Smooth muscle cell (in vitro differentiated cells): ENCODE data around the gene TWIST2. TPM values are rescaled to one million over a fixed set of nuclear protein-coding genes. Genes with fewer than 3 reads are reported as not detected.

Source experiments
- DNase-seq: peaks from one replicate; lab custom pipeline; 2025; ENCODE audit not compliant: unreplicated experiment; lab: John Stamatoyannopoulos, UW
- H2AFZ ChIP-seq: fragments of 200-600 bp; sonication (generic); 2 replicates; pipeline ENCODE4 v1.6.0; 2016; ENCODE audit warnings: antibody characterized with exemption, low read depth, mild to moderate bottlenecking
- H3F3A ChIP-seq: fragments of 200-600 bp; sonication (generic); 2 replicates; pipeline ENCODE4 v1.6.0; 2017; ENCODE audit warnings: antibody characterized with exemption, low read depth
- H3K27ac ChIP-seq: fragments of 200-600 bp; sonication (generic); 2 replicates; pipeline ENCODE4 v1.5.1; 2016; ENCODE audit warnings: low read depth, mild to moderate bottlenecking
- H3K27me3 ChIP-seq: fragments of 200-600 bp; sonication (generic); 2 replicates; pipeline ENCODE4 v1.6.1; 2016; ENCODE audit warnings: low read depth, mild to moderate bottlenecking
- H3K36me3 ChIP-seq: fragments of 200-600 bp; sonication (generic); 2 replicates; pipeline ENCODE4 v1.5.1; 2016; ENCODE audit warnings: low read depth
- H3K4me1 ChIP-seq: fragments of 200-600 bp; sonication (generic); 2 replicates; pipeline ENCODE4 v1.5.1; 2016; ENCODE audit warnings: low read depth
- H3K4me2 ChIP-seq: fragments of 200-600 bp; sonication (generic); 2 replicates; pipeline ENCODE4 v1.6.0; 2016; ENCODE audit warnings: mild to moderate bottlenecking
- H3K4me3 ChIP-seq: fragments of 200-600 bp; sonication (generic); 2 replicates; pipeline ENCODE4 v1.5.1; 2016; ENCODE audit warnings: mild to moderate bottlenecking
- H3K79me2 ChIP-seq: fragments of 200-600 bp; sonication (generic); 2 replicates; pipeline ENCODE4 v1.6.0; 2016; ENCODE audit warnings: low read depth, mild to moderate bottlenecking
- H3K9ac ChIP-seq: fragments of 200-600 bp; sonication (generic); 2 replicates; pipeline ENCODE4 v1.6.0; 2016; ENCODE audit warnings: low read depth
- H3K9me3 ChIP-seq: fragments of 200-600 bp; sonication (generic); replicated peaks from 2 replicates; pipeline ENCODE4 v1.5.1; 2016; ENCODE audit warnings: low read depth
- H4K20me1 ChIP-seq: fragments of 200-600 bp; sonication (generic); 2 replicates; pipeline ENCODE4 v1.6.0; 2016; ENCODE audit warnings: low read depth
- WGBS: methylation state at CpG from one replicate; pipeline ENCODE4 v1.1.7; 2016; ENCODE audit warnings: low lambda C conversion rate; 5-methylcytosine and 5-hydroxymethylcytosine counted together
- polyA plus RNA-seq: library from polyadenylated mRNA; unstranded; fragments of >200 nt; fragmentation: Nextera tagmentation; extraction: Ambion mirVana; gene quantifications from 2 replicates; pipeline ENCODE4 v1.2.1, GENCODE V29; 2016
- total RNA-seq: library from RNA; depleted of rRNA; stranded (reverse); fragments of >200 nt; gene quantifications from 2 replicates; pipeline ENCODE4 v1.2.3, GENCODE V29; 2014
- TF ChIP-seq, protein P1 (sequence below): fragments of 200-600 bp; sonication (generic); IDR thresholded peaks from 2 replicates; pipeline ENCODE4 v1.5.1; 2017; ENCODE audit warnings: borderline replicate concordance, mild to moderate bottlenecking, antibody characterized with exemption; ENCODE audit not compliant: insufficient read depth, poor library complexity, severe bottlenecking

Gene TWIST2
- total and polyA plus RNA-seq, 2 experiments from 2014 or later: 1.0 to 2.4 TPM

GRCh38 chr2:238803996-238804870 is 43.7 kb upstream of the TWIST2 start:
- Histone ChIP-seq H2AFZ (no peak overlapping the region), H3K4me2 (no peak overlapping the region), H3K9ac (no peak overlapping the region)

GRCh38 chr2:238808761-238809160 is 39.1 kb upstream of the TWIST2 start:
- no peaks in the 10 kb centered on the region for H3K9me3 ChIP-seq
- H3K4me3 ChIP-seq: no peak overlapping the region
- no peak overlapping the region for H3K9ac ChIP-seq
- H4K20me1 ChIP-seq: no peaks in the 10 kb centered on the region
- H3K36me3 ChIP-seq: no peaks in the 10 kb centered on the region
- no peak overlapping the region for H3K4me2 ChIP-seq
- no peaks in the 10 kb centered on the region for H3K4me1 ChIP-seq
- H3K27me3 ChIP-seq: peaks cover 11% of the 10 kb centered on the region
- H3F3A ChIP-seq: no peaks in the 10 kb centered on the region
- DNase-seq: no peak
- H3K27ac ChIP-seq: no peak overlapping the region
- TF ChIP-seq, protein P1, sequence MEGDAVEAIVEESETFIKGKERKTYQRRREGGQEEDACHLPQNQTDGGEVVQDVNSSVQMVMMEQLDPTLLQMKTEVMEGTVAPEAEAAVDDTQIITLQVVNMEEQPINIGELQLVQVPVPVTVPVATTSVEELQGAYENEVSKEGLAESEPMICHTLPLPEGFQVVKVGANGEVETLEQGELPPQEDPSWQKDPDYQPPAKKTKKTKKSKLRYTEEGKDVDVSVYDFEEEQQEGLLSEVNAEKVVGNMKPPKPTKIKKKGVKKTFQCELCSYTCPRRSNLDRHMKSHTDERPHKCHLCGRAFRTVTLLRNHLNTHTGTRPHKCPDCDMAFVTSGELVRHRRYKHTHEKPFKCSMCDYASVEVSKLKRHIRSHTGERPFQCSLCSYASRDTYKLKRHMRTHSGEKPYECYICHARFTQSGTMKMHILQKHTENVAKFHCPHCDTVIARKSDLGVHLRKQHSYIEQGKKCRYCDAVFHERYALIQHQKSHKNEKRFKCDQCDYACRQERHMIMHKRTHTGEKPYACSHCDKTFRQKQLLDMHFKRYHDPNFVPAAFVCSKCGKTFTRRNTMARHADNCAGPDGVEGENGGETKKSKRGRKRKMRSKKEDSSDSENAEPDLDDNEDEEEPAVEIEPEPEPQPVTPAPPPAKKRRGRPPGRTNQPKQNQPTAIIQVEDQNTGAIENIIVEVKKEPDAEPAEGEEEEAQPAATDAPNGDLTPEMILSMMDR: no peak
- no peak overlapping the region for H2AFZ ChIP-seq
- H3K79me2 ChIP-seq: no peaks in the 10 kb centered on the region
- 86% methylated on average over 1 of the region's 1 CpG for WGBS

More at GRCh38 chr2:238803996-238804870, 43.7 kb upstream of the TWIST2 start:
- no peaks in the 10 kb centered on the region for H3K9me3 ChIP-seq
- TF ChIP-seq, protein P1: no peak
- H3K27me3 ChIP-seq: peaks cover 24% of the 10 kb centered on the region
- H3K36me3 ChIP-seq: no peaks in the 10 kb centered on the region
- no peak for DNase-seq
- no peaks in the 10 kb centered on the region for H3F3A ChIP-seq
- H3K4me3 ChIP-seq: no peak overlapping the region
- no peaks in the 10 kb centered on the region for H3K79me2 ChIP-seq
- H3K4me1 ChIP-seq: no peaks in the 10 kb centered on the region
- H3K27ac ChIP-seq: no peak overlapping the region
- 75% methylated on average over 17 of the region's 17 CpGs for WGBS
- H4K20me1 ChIP-seq: no peaks in the 10 kb centered on the region

DNA sequence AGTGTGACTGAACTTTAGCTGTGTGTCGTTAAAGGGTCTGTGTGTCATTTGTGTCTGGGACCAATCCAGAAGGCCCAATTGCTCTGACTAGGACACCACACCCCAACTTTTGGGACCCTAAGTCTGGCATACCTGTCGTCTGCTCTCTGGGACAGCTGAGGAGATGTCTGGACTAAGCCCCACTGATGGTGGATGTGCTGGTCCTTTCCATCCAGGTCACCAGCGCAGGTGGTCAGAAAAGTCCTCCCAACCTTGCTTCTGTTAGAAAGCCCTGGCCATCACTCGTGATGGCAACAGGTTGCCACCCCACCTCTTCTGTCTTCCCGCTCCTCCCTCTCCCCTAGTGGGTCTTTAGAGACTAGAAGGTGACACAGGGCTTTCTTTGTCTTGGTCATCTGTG is 37.6 kb upstream of the TWIST2 start:
- no peak overlapping the region for H3K4me3 ChIP-seq
- no peaks in the 10 kb centered on the region for H3K79me2 ChIP-seq
- no peak overlapping the region for H3K4me2 ChIP-seq
- no peak overlapping the region for H3K9ac ChIP-seq
- no peak for DNase-seq
- H4K20me1 ChIP-seq: no peaks in the 10 kb centered on the region
- TF ChIP-seq, protein P1: no peak
- H3K36me3 ChIP-seq: no peaks in the 10 kb centered on the region
- H3K27me3 ChIP-seq: no peaks in the 10 kb centered on the region
- 84% methylated on average over 5 of the region's 5 CpGs for WGBS
- H3K27ac ChIP-seq: no peak overlapping the region
- no peaks in the 10 kb centered on the region for H3K9me3 ChIP-seq
- no peak overlapping the region for H2AFZ ChIP-seq
- H3F3A ChIP-seq: no peaks in the 10 kb centered on the region
- H3K4me1 ChIP-seq: no peaks in the 10 kb centered on the region
